ENCODE results near the gene ATP6V0E2. TPM values are rescaled to one million over a fixed set of nuclear protein-coding genes. Genes with fewer than 3 reads are reported as not detected.
"Not testable (repeated sequence)": the region's sequence is repeated elsewhere in the genome, so short reads cannot be mapped to it uniquely, and the experiment has no call there.

The ATP6V0E2 gene
- 10 to 100 TPM; 10.8 to 14.1 TPM for total RNA-seq
- long read RNA-seq, transcript ATP6V0E2-203 (4 exons, 2,722 nt): major isoform, 6 of 13 reads
- long read RNA-seq, partial matches to known transcripts: 2 of 13 reads
- long read RNA-seq, other reads (novel, unspliced or antisense): 4 of 13 reads

DNA sequence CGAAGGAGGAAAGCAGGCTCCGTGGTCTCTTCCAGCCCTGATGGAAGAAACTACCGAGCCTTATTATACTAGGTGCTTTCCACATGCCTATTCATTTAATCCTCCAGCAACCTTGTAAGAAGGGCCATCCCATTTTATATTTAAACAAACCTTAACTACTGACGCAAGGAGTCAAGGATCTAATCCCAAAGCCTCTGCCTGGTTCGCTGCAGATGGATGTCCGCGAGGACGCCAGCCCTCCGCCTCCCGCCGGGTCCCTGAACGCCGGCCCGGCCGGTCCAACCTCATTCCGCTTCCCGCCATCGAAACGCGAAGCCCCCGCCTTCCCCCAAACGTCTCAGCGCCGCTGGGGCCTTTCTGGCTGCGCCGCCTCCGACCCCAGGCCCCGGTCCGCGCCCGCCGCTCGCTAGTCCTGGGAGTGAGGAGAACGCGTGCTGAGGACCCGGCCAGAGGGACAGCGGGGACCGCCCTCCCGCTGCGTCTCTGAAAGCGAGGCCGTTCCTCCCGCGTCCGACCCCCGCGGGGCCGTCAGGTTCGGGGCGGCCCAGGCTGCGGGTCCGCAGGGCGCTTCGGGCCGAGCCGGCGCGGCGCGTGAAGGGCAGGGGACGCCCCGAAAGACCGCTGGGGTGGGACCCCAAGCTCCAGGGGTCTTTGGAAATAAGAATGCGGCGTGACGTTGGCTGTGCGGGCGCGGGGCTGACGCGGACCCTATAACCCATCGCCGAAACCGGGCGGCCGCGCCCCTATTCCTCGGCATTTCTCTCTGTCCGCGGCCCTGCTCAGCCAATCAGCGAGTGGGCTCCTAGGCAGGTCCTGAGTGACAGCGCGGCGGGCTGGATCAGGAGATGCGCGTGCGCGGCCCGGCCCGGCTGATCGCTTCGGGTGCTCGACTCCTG is at the start of gene ATP6V0E2:
ATP6V0E2 (plus strand) TSS at position 896 of the 896 bp plus-strand sequence. CDS start 97 bp downstream, outside the sequence.
- intact Hi-C loops (cut with DNase I, micrococcal nuclease): no loop called here
- peak; percentile 95 for DNase-seq
- ATAC-seq: peak; percentile 94

- DNase-seq (no peak), ATAC-seq (no peak)
- intact Hi-C loops (cut with DNase I, micrococcal nuclease): no loop called here
These were observed 49.4 kb upstream of the ATP6V0E2 start for GRCh38 chr7:149824301-149824741.

DNA sequence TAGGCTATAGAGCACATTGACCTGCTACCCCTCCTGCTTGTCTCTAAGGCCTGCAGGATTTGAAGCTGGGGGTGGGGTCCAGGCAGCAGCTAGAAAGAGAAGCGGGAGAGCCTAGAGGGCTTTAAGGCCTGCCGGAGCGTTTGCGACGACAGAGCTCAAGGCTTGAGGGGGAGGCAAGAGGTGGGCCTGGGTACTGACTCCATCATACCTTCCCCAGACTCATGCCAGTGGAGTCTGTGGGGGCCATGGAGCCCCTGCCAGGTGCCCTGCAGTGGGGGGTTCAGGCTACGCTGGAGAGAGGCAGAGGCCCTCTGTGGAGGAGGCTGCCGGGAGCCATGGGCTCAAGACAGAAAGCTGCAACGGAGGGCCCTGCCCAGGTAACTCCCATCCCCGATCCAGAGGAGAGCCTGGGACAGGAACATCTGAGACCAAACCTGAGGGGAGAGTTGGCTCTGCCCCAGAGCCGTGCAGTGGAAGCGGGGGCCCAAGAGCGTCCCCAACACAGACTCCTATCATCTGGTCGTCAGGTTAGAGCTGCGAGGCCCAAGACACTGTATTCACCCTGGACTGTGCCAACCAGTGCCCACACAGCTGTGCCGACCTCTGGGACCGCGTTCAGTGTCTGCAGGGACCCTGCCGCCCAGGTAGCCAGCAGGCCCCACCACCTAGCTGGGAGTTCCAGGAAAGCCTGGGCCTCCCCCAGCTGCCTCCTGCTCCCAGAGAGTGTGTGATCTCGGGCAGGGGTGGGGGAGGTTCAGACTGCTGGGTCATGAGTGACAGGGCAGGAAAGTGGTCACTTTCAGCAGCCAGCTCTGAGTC is 48.8 kb upstream of the ATP6V0E2 start:
- ATAC-seq (no peak), DNase-seq (no peak)
- intact Hi-C loops (cut with DNase I, micrococcal nuclease): no loop called here

DNA sequence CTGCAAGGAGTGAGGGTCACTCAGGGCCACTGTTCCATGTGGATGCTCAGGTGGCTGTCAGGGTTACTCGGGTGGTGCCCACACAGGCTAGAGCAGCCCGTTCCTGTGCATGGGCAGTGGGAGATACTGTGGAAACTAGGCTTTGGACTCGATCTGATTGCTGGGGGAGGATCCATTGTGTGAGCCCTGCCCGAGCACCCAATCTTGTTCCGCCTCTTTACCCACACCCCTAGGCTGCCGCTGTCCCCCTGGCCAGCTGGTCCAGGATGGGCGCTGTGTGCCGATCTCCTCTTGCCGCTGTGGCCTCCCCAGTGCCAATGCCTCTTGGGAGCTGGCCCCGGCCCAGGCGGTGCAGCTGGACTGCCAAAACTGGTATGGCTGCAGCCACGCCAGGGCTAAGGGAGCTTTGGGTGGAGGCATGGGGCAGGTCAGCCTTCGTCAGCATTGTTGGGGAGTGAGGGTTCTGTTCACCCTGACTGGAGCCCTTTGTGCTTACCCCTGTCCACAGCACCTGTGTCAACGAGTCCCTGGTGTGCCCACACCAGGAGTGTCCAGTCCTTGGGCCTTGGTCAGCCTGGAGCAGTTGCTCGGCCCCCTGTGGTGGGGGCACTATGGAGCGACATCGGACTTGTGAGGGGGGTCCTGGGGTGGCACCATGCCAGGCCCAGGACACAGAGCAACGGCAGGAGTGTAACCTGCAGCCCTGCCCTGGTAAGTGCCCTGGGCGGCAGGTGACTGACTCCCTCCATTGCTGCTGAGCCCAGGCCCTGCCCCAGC is 48.0 kb upstream of the ATP6V0E2 start:
- DNase-seq (no peak), ATAC-seq (no peak)
- intact Hi-C loops (cut with DNase I, micrococcal nuclease): no loop called here

GRCh38 chr7:149826344-149827088 is 47.3 kb upstream of the ATP6V0E2 start:
- ATAC-seq (no peak), DNase-seq (no peak)
- intact Hi-C loops (cut with DNase I, micrococcal nuclease): no loop called here

DNA sequence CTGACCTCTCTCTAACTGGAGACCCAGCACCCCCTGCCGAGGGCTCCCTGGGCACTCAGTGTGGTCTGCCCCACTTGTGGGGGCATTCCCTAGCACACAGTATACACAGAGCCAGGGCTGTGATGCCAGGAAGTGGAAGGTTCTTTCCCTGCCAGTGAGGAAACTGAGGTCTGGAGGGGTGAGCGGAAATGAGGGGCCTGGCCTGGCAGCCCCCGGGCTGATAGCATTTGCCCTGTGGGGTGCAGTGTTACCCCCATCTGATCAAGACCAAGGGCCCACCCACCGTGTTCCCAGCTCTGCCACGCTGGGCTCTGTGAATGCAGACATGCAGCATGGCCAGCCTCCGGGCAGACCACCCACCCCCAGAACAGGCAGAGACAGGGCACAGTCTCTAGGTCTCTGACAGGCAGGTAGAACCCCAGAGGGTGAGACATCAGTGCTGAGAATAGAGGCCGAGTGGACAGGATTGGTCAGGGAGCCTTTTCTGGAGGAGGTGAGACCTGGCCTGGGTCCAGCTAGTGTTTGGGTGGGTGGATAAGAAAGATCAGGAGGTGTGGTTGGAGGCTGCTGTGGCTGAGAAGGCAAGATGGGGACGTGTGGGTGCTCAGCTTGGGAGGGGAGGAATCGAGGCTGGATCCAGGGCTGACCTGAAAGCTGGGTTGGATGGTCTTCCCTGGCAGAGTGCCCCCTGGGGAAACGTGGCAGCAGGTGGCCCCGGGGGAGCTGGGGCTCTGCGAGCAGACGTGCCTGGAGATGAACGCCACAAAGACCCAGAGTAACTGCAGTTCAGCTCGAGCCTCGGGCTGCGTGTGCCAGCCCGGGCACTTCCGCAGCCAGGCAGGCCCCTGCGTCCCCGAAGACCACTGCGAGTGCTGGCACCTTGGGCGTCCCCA is 46.4 kb upstream of the ATP6V0E2 start:
- intact Hi-C loops (cut with DNase I, micrococcal nuclease): no loop called here
- DNase-seq (no peak), ATAC-seq (no peak)

DNA sequence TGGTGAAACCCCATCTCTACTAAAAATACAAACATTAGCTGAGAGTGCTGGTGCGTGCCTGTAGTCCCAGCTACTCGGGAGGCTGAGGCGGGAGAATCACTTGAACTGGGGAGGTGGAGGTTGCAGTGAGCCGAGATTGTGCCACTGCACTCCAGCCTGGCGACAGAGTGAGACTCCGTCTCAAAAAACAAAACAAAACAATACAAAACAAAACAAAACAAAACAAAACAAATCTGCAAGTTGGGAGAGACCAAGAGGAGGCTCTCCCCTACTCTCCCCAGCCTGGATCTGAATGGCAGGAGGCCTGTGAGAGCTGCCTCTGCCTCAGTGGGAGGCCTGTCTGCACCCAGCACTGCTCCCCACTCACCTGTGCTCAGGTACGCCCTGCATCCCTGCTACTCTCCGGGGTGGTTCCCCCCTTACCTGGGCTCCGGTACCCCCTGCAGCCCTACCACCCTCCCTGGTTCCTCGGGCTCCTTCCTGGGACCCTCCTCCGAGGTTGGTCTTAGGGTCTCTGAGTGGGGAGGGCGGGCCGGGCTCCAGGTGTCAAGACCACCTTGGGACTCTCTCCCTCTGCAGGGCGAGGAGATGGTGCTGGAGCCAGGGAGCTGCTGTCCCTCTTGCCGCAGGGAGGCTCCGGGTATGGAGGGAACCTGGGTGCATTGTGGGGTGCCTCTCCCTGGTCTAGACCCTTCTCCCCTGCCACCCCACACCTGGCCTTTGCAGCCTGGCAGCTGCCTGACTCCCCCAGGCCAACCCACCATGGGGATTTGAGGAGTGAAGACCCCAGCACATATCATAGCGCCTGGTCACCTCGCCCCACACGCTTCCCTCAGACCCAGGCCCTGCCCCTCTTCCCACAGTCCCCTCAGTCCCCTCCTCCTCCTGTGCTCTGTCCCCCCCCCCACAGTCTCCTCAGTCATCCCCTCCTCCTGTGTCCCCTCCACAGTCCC is 45.1 kb upstream of the ATP6V0E2 start:
- no peak for DNase-seq
- intact Hi-C loops (cut with DNase I, micrococcal nuclease): no loop called here
- ATAC-seq: no peak

- intact Hi-C loops (cut with DNase I, micrococcal nuclease); DNase-seq; ATAC-seq: not testable (repeated sequence)
These were observed 43.2 kb upstream of the ATP6V0E2 start for GRCh38 chr7:149830527-149830926.

GRCh38 chr7:149830997-149831740 is 42.6 kb upstream of the ATP6V0E2 start:
- intact Hi-C loops (cut with DNase I, micrococcal nuclease): no loop called here
- DNase-seq (no peak), ATAC-seq (no peak)

DNA sequence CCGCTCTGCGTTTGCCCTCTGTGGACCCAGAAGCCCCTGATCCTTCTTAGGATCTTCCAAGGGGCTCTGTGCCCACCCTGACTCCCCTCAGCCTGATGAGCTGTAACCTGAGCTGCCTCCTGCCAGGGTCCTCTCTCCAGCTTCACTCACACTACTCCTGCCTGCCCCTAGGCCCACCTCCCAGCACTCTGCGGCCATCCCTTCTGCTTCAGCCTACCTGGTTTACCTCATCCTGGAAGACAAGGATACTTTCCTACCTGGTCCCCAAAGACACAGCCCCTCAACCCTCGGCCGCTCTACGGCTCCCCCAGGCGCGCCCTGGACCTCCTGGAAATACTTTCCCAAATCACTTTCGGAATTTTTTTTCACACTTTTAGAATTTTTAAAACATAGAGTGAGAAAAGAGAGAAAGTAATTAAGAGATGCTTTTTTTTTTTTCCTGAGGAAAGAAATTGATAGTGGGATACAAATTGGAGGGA is 42.0 kb upstream of the ATP6V0E2 start:
- intact Hi-C loops (cut with DNase I, micrococcal nuclease): no loop called here
- DNase-seq (no peak), ATAC-seq (no peak)

- ATAC-seq: no peak
- intact Hi-C loops (cut with DNase I, micrococcal nuclease): no loop called here
- DNase-seq: no peak
These were observed 41.3 kb upstream of the ATP6V0E2 start for GRCh38 chr7:149832332-149833041.

DNA sequence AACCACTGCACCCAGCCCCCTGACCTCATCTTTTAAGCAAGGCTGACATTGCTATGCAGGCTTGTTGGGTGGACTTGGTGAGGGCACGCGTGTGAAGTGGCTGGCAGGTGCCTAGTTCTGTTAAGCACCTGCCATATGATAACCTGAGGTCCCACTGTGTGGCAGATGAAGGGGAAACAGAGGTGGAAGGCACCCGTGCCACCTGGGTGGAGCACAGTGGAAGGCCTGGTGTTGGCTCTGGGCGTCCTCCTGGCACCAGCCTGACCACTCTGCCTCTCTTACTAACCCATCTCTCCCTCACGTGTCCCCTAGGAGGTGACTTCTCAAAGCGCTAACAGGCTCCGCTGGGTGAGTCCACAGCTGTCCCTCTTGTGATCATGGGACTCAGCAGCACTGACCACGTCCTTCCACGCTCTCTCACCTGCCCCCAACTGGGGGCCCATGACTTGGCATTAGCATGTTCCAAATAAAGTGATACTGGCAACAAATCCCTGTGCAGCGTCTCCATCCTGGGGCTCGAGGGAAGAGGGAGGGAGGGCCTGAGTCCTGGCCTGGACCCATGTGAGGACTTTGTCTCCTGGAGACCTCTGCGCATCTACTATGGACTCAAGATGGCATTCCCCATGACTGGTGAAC is 40.2 kb upstream of the ATP6V0E2 start:
- intact Hi-C loops (cut with DNase I, micrococcal nuclease): no loop called here
- no peak for DNase-seq
- no peak for ATAC-seq

DNA sequence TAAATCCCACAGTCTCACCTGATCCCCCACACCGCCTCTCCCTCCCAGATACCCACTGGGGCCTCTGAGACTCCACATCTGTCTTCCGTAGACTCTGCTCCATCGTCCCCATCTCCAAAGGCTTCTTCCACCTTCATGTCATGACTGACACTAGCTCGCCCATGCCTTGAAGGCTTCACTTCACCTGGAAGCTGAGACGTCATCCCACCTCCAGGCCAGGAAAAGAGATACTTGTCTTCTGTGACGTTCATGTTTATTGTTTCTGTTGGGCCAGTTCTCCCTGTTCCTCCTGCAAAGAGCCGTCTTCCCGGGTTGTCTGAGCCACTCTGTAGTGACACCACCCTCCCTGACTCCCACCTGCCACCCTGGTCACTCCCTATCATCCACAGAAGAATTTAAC is 39.2 kb upstream of the ATP6V0E2 start:
- no peak for ATAC-seq
- no peak for DNase-seq
- intact Hi-C loops (cut with DNase I, micrococcal nuclease): no loop called here

DNA sequence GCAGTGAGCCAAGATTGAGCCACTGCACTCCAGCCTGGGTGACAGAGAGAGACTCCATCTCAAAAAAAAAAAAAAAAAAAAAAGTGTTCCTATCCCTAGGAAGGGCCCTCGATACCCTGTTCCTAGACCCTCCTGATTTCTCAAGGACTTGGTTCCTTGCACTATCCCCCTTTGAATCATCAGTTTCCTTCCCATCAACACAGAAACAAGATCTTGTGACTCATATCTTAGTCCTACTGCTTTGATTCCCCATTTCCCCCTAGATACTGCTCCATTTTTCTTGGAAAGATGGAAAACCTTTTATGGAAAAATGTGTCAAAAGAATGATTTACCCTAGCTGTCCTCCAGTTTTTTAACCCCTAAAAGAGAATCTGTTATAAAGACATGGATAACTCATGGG is 37.3 kb upstream of the ATP6V0E2 start:
- ATAC-seq (no peak), DNase-seq (no peak)
- intact Hi-C loops (cut with DNase I, micrococcal nuclease): no loop called here

Measured in left colon (tissue), 2 donors.